CD4-positive, alpha-beta T cell treated with Interleukin-17A for 4 hours (primary cell): ENCODE results near the gene NCDN.

Experiments used
- DNase-seq: peaks from one replicate; pipeline ENCODE4 v3.0.0-alpha.2; 2020; ENCODE audit warnings: mixed read lengths

NCDN gene

DNA sequence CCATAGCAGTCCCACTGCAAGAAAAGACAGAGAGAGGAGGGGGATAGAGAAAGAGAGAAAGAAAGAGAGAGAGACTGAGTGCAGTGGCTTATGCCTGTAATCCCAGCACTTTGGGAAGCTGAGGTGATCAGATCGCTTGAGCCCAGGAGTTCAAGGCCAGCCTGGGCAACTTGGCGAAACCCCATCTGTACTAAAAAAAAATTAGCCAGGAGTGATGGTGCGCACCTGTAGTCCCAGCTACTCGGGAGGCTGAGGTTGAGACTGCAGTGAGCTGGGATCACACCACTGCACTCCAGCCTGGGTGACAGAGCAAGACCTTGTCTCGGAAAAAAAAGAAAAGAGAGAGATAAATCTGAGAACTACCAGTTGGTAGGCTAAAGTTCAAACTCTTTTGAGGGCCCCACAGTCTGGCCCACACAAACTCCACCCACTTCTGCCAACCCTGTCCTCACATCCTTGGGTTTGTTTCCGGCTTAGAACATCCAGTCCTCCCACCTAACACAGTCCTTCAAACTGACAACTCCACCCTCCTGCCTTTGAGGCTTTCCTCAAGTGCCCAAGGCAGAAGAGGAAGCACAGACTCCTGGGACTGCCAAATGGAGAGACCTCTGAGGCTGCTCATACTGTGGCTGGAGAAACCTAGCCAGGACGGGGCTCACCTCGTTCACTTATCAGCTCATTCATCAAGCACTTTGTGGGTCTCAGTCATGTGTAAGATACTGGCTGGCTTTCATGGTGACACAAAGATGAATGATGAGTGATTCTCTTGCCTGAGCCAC is 35.6 kb downstream of the NCDN start:
- no peak for DNase-seq

DNA sequence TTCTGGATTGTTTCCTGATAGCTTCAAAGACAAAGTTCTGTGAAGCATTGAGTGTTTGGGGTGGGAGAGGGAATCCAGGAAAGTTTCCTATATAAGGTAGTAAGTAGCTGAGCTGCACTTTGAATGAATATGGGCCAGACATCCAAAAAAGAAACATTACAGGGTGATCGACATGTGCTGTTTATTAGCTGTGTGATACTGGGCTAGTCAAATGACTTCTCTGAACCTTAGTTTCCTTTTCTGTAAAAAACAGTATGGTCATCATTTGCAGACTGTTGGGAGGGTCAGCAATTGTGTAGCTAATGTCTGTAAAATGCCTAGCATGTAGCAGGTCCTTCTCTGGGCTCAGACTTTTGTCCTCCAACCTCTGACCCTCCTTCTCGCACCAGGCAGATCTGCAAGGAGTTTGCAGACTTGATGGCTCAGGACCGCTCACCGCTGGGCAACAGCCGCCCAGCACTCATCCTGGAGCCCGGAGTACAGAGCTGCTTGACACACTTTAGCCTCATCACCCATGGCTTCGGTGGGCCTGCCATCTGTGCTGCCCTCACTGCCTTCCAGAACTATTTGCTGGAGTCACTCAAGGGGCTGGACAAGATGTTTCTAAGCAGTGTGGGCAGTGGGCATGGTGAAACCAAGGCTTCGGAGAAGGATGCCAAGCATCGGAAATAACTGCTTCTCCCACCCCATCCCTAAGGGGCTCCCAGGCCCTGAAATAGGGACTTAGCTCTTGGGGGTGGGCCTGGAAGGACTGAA is 36.6 kb downstream of the NCDN start:
- no peak for DNase-seq

DNA sequence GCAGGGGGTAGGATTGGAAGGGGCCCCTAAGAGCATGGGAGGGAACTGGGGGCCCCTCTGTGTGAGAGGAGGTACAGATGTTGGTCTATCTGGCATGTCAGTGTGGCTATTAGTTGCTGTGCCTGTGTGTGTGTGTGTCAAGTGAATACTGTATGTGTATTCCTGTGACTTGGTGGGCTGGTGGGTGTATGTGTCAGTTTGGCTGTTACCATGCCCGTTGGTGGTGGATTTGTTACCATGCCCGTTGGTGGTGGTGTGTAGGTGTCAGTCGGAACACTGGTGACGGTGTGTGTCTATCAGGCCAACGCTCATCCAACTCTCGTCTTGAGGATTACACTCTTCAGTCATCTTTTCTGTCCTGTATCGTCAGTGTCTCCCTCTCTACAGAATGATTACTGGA is 38.1 kb downstream of the NCDN start:
- no peak for DNase-seq

DNA sequence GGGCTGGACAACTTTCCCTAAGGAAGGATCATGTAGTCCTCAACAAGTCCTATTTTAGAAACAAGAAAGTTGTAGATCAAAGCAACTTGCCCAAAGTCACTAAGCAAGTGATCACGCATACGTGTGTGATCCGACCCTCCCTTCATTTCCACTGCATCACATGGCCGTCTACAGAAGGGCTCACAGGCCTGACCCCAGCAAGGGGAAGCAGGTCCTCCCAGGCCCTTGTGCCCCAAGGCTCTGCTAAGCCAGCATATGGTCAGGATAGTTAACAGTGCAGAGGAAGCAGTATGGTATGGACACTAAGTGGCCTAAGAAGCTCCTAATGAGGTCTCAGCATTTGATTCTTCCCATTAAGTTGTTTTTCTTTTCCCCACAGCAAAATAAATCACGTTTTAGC is 40.3 kb downstream of the NCDN start:
- DNase-seq, result no peak

DNA sequence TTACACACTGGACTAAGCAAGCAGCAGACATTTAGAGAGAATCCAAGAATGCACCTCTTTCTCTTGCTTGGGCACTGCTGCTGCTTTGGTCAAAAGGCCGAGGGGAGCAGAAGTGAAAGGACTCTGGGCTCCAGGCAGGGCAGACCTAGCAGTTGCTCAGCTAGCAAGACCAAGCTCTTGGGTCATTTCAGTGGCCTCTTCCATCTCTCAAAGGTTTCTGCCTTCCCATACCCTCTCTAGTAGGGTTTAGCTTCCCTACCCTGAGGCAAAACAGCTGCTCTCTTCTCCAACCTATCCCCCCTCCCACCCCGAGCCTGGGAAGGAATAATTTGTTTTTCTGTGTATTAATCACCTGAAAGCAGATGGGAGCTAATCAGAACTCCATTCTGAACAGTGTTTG is 41.3 kb downstream of the NCDN start:
- DNase-seq, result no peak

DNA sequence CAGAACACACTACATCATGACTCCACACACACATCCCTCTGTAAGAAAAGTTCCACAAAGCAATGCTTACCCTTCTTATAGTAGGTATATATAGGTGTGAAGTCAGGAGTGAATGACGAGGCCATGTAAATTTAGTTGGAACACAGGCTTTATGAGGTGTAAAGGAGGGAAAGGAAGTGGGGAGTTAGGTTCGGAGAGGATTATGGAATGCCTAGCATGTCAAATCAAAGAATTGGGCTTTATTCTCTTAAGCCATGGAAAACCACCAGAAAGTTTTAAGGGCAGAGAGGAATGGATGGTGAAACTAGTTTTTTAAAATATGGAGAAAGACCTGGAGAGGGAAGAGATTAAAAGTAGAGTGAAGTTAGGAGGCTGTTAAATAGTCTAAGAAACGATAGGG is 41.8 kb downstream of the NCDN start:
- DNase-seq, result no peak

DNA sequence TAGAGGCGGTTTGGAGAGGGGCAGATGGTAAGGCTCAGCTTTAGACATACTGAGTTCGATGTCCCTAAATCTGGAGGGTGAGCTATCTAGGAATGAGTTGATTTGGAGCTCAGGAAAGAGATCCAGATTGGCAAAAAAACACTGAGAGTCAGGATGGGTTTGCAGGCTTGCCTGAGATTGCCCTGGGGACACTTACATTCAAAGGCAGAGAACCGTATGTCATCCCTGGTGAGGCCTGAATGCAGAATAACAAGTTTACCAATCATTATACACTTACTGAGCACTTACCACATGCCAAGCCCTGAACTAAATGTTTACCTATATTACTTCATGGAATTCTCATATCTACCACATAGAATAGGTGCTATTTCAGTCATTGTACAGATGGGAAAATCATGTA is 43.0 kb downstream of the NCDN start:
- no peak for DNase-seq

DNA sequence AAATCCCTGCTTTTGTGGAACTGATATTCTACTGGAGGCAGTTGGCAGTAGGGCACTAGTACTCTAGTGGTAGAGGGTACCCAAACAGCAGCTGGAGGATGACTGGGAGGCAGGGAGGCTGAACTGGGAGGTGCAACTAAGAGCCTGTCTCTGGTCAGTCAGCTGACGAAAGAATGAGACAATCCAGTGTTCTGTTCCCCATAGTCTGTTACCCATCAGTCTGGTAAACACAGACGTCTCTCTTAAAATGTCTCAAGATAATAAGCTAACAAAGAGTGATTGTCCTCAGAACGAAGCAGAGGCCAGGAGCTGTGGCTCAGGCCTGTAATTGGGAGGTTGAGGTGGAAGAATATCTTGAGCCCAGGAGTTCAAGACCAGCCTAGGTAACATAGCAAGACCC is 45.9 kb downstream of the NCDN start:
- DNase-seq, result no peak

DNA sequence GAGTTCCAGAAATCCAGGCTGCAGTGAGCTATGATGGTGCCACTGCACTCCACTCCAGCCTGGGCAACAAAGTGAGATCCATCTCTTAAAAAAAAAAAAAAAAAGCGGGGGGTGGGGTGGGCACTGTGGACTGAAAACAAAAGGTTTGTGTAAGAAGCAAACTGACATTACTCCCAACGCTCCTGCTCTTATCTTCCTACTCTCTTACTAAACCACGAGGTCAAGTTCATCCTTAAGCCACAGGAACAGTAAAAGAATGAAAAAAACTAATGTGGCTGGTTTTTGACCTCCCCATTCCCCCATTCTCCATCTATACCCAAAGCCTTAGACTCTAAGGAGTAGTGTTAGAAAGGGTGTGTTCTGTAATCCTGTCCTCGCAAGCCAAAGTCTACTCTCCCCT is 46.3 kb downstream of the NCDN start:
- DNase-seq, result no peak

DNA sequence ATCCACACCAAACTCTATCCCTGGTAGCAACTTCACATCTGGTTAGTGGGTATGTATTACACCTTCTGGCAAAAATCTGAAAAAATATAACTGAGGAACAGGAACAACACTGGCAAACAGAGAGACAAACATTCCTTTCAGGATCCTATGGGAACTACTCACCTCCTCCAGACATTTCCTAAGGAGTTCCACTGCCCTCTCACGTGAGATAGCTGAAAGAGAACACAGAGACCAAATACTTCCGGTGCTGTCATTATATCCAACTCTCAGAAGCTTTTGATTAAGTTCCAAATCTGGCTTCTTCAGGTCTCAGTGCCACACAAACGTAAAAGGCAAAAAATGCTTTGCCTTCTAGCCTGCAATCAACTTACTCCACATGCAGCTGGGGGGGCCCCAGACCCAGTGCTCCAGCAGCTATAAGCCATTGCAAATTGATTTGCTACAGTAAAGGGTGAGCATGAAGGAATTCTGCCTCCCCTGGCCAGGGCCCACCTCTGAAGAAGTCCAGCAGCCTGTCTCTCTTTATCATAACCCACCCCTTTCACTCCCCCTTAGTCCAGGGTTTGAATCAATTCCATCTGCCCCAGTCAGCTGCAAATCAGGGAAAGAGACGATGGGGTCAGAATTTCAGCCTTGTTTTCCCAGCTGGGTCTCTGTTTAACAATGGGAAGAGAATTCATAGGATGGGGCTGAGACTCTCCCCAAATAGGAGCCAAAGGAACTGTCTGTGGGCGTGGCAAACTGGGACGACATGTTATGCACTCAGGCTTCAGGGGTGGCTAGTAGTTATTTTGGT is 47.7 kb downstream of the NCDN start:
- no peak for DNase-seq

DNA sequence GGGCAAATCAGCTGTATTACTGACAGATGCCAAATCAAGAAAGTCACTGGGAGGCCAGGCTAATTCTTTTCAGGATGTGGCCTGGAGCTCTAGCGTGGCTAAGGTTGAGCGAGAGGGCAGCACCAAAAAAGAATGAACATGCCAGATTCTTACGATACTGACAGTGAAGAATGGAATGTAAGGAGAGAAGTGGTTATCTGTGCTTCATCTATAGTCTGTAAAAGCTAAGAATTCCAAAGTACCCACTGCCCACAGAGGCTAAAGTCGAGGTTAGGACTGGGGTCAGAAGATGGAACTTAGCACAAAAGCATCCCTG is 48.2 kb downstream of the NCDN start:
- no peak for DNase-seq

DNA sequence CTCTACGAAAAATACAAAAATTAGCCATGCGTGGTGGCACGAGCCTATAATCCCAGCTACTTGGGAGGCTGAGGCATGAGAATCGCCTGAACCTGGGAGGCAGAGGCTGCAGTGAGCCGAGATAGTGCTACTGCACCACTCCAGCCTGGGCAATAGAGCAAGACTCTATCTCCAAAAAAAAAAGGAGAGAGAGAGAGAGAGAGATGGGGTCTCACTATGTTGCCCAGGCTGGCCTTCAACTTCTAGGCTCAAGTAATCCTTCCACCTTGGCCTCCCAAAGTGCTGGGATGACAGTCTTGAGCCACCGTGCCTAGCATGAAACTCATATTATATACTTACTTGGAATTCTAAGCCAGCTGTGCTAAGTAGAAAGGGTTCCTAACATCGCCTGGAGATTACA is 54.1 kb downstream of the NCDN start:
- DNase-seq, result no peak

DNA sequence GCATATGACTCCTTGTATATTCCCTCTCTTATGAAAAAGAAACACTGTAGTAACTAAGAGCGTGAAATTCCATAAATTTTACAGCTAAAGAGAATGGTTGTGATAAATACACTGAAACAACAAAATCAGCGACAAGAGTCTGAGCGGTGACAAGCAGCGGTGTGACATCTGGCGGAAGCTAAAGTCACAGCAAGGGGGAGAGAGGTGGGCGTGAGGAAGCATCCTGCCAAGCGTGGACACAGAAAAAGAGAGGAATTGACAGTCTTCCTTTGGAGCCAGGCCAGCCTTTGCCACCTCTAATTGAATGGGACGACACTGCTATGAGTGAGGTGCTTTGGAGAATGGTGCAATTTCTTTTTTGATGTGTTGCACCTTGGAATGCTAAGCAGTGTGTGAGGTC is 57.8 kb downstream of the NCDN start:
- DNase-seq, result no peak
